K562 (cell line): Measurements from ENCODE around the gene CASD1. TPM values are rescaled to one million over a fixed set of nuclear protein-coding genes. Genes with fewer than 3 reads are reported as not detected.

Experiments used
- ATAC-seq: fragments of 200-7000 bp; cut with Tn5 transposase; 3 replicates; pipeline ENCODE4 v1.9.1; 2020; ENCODE audit warnings: moderate library complexity
- BruUV-seq: library from RNA; stranded (reverse); fragments of 400-500 nt; replicated peaks from 2 replicates; lab custom pipeline; 2021; lab: Mats Ljungman, UMichigan
- CTCF ChIA-PET: fragments of 300-600 bp; formaldehyde crosslinking; extraction: SDS; loops from one replicate; lab custom pipeline; 2021; ENCODE audit warnings: low intra/inter-chr PET ratio; lab: Yijun Ruan, JAX
- POLR2A ChIA-PET: fragments of 300-600, 350-650 bp; sonication (Branson Sonifier 250); formaldehyde crosslinking; extraction: SDS; loops from one replicate; lab custom pipeline; 2021; ENCODE audit warnings: antibody characterized with exemption, inconsistent platforms; lab: Yijun Ruan, JAX
- DNase-seq, 4 experiments: peaks; one replicate each; pipeline versions ENCODE4 v3.0.0 to v3.0.0-alpha.2; 2011 to 2018; ENCODE audit warnings: low spot score in 3 of 4, mixed read lengths in 3 of 4; ENCODE audit errors: extremely low read depth in 1 of 4
- FAIRE-seq: peaks from 2 replicates; lab custom pipeline; 2011; peaks lifted over from hg19 to GRCh38; lab: Jason Lieb, UNC
- H2AFZ ChIP-seq: 2 replicates; pipeline ENCODE4 v1.6.0; 2011; ENCODE audit warnings: low read depth, low read length, control low read depth, inconsistent platforms
- H3K27ac ChIP-seq: fragments of 200-600 bp; 3 replicates; pipeline ENCODE4 v1.8.0; 2011; ENCODE audit warnings: low read depth, mild to moderate bottlenecking, control low read depth, inconsistent platforms, low read length, moderate library complexity, mixed read lengths; ENCODE audit errors: extremely low read depth
- H3K27me3 ChIP-seq, 2 experiments: fragments of 300-600 bp in 1 of 2; 2 replicates in 1 of 2; 3 replicates in 1 of 2; pipeline versions ENCODE4 v1.6.0 to v1.8.0; 2011; ENCODE audit warnings: inconsistent platforms in 2 of 2, low read length in 2 of 2, mild to moderate bottlenecking in 1 of 2, mixed read lengths in 1 of 2, moderate library complexity in 1 of 2; ENCODE audit not compliant: control insufficient read depth in 2 of 2, insufficient read depth in 2 of 2
- H3K36me3 ChIP-seq: fragments of 300-600 bp; 3 replicates; pipeline ENCODE4 v1.8.0; 2011; ENCODE audit warnings: mild to moderate bottlenecking, low read length, inconsistent platforms; ENCODE audit not compliant: control insufficient read depth, insufficient read depth
- H3K4me1 ChIP-seq, 2 experiments: fragments of 200-600 bp in 1 of 2; replicated peaks in 1 of 2; 2 replicates in 1 of 2; 3 replicates in 1 of 2; pipeline versions ENCODE4 v1.5.1 to v1.8.0; 2011; ENCODE audit warnings: inconsistent platforms in 2 of 2, low read length in 2 of 2, mild to moderate bottlenecking in 1 of 2, mixed read lengths in 1 of 2, moderate library complexity in 1 of 2; ENCODE audit not compliant: control insufficient read depth in 2 of 2, insufficient read depth in 2 of 2
- H3K4me2 ChIP-seq: 2 replicates; pipeline ENCODE4 v1.6.1; 2011; ENCODE audit warnings: low read length, control low read depth, inconsistent platforms, mixed read lengths; ENCODE audit not compliant: insufficient read depth
- H3K4me3 ChIP-seq: fragments of 200-600 bp; sonication (generic), shearing (Covaris generic); 2 replicates; pipeline ENCODE4 v1.5.1; 2016; ENCODE audit warnings: control low read depth, inconsistent platforms
- H3K79me2 ChIP-seq: fragments of 200-600 bp; 3 replicates; pipeline ENCODE4 v1.8.0; 2011; ENCODE audit warnings: low read length, inconsistent platforms; ENCODE audit not compliant: control insufficient read depth, insufficient read depth
- H3K9ac ChIP-seq, 2 experiments: 2 replicates each; pipeline versions ENCODE4 v1.6.0 to v1.6.1; 2011; ENCODE audit warnings: low read depth in 2 of 2, low read length in 2 of 2, control low read depth in 1 of 2, inconsistent platforms in 1 of 2, mild to moderate bottlenecking in 1 of 2, mixed read lengths in 1 of 2; ENCODE audit not compliant: insufficient read depth in 1 of 2
- H3K9me1 ChIP-seq: one replicate; pipeline ENCODE4 v1.6.0; 2011; ENCODE audit warnings: inconsistent platforms, mild to moderate bottlenecking, low read length, moderate library complexity; ENCODE audit not compliant: control insufficient read depth, insufficient read depth
- H3K9me3 ChIP-seq: replicated peaks from 2 replicates; pipeline ENCODE4 v1.5.1; 2011; ENCODE audit warnings: low read depth, low read length, inconsistent platforms; ENCODE audit not compliant: control insufficient read depth, insufficient read depth
- H4K20me1 ChIP-seq: replicated peaks from 2 replicates; pipeline ENCODE4 v1.6.1; 2011; ENCODE audit warnings: low read length, inconsistent platforms, mixed read lengths; ENCODE audit not compliant: control insufficient read depth, insufficient read depth
- GTF2F1 ChIP-seq: IDR thresholded peaks from 2 replicates; pipeline ENCODE4 v1.6.1; 2011; ENCODE audit warnings: low read depth, low read length, improper control_type of control experiment
- HOMEZ ChIP-seq: fragments of 250-450 bp; sonication (Bioruptor Pico); IDR thresholded peaks from 2 replicates; pipeline ENCODE4 v1.4.0; 2020; ENCODE audit warnings: mild to moderate bottlenecking, moderate library complexity
- KLF1 ChIP-seq: fragments of 450-650 bp; IDR thresholded peaks from 2 replicates; pipeline ENCODE4 v1.6.1; 2016; ENCODE audit warnings: missing genetic modification characterization, missing compliant biosample characterization
- MBD1 ChIP-seq: fragments of 250-450 bp; sonication (Bioruptor Pico); IDR thresholded peaks from 2 replicates; pipeline ENCODE4 v1.8.0; 2022; ENCODE audit warnings: inconsistent platforms
- WHSC1 ChIP-seq: IDR thresholded peaks from one replicate; pipeline ENCODE4 v1.6.1; 2012; ENCODE audit warnings: low read length, control low read depth, inconsistent platforms
- ZNF175 ChIP-seq: fragments of 200-800 bp; sonication (Bioruptor generic); IDR thresholded peaks from 2 replicates; pipeline ENCODE4 v1.6.1; 2016; ENCODE audit warnings: low read depth, mild to moderate bottlenecking, missing genetic modification characterization, missing compliant biosample characterization
- ZNF764 ChIP-seq: fragments of 250-450 bp; sonication (Bioruptor Pico); IDR thresholded peaks from 2 replicates; pipeline ENCODE4 v1.4.0; 2020; ENCODE audit warnings: low read depth, mild to moderate bottlenecking, moderate library complexity
- WGBS: fragments of 100-300 bp; shearing (Covaris generic); methylation state at CpG from one replicate; pipeline ENCODE4 v1.1.6; 2016; ENCODE audit warnings: low coverage, mixed read lengths; ENCODE audit not compliant: insufficient coverage; ENCODE audit errors: missing lambda C conversion rate; 5-methylcytosine and 5-hydroxymethylcytosine counted together
- in situ Hi-C: fragments of 300-500 bp; cut with MboI; formaldehyde crosslinking; loops from 4 replicates; pipeline ENCODE4 v1.15.0; 2018; ENCODE audit warnings: inconsistent platforms, mixed read lengths
- intact Hi-C: fragments of 100-400 bp; cut with micrococcal nuclease; formaldehyde crosslinking; loops from 2 replicates; pipeline ENCODE4 v1.14.2; 2022
- polyA plus RNA-seq, 8 experiments: library from polyadenylated mRNA; depleted of rRNA in 4 of 8; stranded (reverse) in 5 of 8; unstranded in 3 of 8; fragments of >200 nt; fragmentation: Nextera tagmentation in 2 of 8; fragmentation: Illumina TruSeq in 1 of 8; extraction: Ambion mirVana in 2 of 8; extraction: Trizol in 1 of 8; gene quantifications; 2 replicates each; pipeline versions ENCODE4 v1.2.1 to v1.2.3, GENCODE V29; 2011 to 2014; ENCODE audit warnings: inconsistent platforms in 1 of 8, missing spikeins in 1 of 8
- total RNA-seq, 7 experiments: library from RNA; depleted of rRNA in 6 of 7; stranded (reverse); fragments of >200 nt in 6 of 7; fragmentation: Illumina TruSeq in 2 of 7; extraction: Trizol in 2 of 7; gene quantifications; 2 replicates each; pipeline versions ENCODE4 v1.2.1 to v1.2.3, GENCODE V29; 2011 to 2021; ENCODE audit warnings: low replicate concordance in 1 of 7
- TF ChIP-seq, protein P1 (sequence below): fragments of 200-600 bp; sonication (generic); IDR thresholded peaks from one replicate; pipeline ENCODE4 v1.6.1; 2012; ENCODE audit warnings: mild to moderate bottlenecking, low read depth, low read length, inconsistent platforms

CASD1 gene
- total and polyA plus RNA-seq, 9 of the 15 experiments (the other 6 are each of a cell fraction or from before 2014, with no cell fraction given), result 1.2 to 8.2 (median 4.8) TPM

- Histone ChIP-seq H3K27me3 (no peaks in the 10 kb centered on the region), H3K27ac (no peak overlapping the region), H3K4me3 (no peak overlapping the region), H3K9ac (no peak overlapping the region), H2AFZ (no peak overlapping the region), H3K9me1 (no peaks in the 10 kb centered on the region), H3K4me1 (no peaks in the 10 kb centered on the region), H3K9me3 (no peaks in the 10 kb centered on the region), H3K4me2 (no peak overlapping the region), H4K20me1 (no peaks in the 10 kb centered on the region), H3K36me3 (no peaks in the 10 kb centered on the region), H3K79me2 (no peaks in the 10 kb centered on the region)
- ChIA-PET CTCF (no interaction called here), POLR2A (interaction anchor here (0.9 kb wide), 1 partner anchor 23 kb away, joined by 4 read pairs; no protein-coding TSS in a partner anchor)
- in situ Hi-C loops (no loop called here), intact Hi-C loops (no loop called here)
- 2% methylated on average over 9 of the region's 9 CpGs for WGBS
- ATAC-seq (peak; percentile 66), FAIRE-seq (no peak), DNase-seq (peak in 1 of 4 experiments; percentile 14)
- no TSS peak for BruUV-seq
- TF ChIP-seq WHSC1 (no peak), MBD1 (CRISPR knock-in tag) (no peak), ZNF175 (no peak), GTF2F1 (no peak), ZNF764 (CRISPR knock-in tag) (no peak), HOMEZ (no peak), KLF1 (no peak)
- TF ChIP-seq, protein P1, sequence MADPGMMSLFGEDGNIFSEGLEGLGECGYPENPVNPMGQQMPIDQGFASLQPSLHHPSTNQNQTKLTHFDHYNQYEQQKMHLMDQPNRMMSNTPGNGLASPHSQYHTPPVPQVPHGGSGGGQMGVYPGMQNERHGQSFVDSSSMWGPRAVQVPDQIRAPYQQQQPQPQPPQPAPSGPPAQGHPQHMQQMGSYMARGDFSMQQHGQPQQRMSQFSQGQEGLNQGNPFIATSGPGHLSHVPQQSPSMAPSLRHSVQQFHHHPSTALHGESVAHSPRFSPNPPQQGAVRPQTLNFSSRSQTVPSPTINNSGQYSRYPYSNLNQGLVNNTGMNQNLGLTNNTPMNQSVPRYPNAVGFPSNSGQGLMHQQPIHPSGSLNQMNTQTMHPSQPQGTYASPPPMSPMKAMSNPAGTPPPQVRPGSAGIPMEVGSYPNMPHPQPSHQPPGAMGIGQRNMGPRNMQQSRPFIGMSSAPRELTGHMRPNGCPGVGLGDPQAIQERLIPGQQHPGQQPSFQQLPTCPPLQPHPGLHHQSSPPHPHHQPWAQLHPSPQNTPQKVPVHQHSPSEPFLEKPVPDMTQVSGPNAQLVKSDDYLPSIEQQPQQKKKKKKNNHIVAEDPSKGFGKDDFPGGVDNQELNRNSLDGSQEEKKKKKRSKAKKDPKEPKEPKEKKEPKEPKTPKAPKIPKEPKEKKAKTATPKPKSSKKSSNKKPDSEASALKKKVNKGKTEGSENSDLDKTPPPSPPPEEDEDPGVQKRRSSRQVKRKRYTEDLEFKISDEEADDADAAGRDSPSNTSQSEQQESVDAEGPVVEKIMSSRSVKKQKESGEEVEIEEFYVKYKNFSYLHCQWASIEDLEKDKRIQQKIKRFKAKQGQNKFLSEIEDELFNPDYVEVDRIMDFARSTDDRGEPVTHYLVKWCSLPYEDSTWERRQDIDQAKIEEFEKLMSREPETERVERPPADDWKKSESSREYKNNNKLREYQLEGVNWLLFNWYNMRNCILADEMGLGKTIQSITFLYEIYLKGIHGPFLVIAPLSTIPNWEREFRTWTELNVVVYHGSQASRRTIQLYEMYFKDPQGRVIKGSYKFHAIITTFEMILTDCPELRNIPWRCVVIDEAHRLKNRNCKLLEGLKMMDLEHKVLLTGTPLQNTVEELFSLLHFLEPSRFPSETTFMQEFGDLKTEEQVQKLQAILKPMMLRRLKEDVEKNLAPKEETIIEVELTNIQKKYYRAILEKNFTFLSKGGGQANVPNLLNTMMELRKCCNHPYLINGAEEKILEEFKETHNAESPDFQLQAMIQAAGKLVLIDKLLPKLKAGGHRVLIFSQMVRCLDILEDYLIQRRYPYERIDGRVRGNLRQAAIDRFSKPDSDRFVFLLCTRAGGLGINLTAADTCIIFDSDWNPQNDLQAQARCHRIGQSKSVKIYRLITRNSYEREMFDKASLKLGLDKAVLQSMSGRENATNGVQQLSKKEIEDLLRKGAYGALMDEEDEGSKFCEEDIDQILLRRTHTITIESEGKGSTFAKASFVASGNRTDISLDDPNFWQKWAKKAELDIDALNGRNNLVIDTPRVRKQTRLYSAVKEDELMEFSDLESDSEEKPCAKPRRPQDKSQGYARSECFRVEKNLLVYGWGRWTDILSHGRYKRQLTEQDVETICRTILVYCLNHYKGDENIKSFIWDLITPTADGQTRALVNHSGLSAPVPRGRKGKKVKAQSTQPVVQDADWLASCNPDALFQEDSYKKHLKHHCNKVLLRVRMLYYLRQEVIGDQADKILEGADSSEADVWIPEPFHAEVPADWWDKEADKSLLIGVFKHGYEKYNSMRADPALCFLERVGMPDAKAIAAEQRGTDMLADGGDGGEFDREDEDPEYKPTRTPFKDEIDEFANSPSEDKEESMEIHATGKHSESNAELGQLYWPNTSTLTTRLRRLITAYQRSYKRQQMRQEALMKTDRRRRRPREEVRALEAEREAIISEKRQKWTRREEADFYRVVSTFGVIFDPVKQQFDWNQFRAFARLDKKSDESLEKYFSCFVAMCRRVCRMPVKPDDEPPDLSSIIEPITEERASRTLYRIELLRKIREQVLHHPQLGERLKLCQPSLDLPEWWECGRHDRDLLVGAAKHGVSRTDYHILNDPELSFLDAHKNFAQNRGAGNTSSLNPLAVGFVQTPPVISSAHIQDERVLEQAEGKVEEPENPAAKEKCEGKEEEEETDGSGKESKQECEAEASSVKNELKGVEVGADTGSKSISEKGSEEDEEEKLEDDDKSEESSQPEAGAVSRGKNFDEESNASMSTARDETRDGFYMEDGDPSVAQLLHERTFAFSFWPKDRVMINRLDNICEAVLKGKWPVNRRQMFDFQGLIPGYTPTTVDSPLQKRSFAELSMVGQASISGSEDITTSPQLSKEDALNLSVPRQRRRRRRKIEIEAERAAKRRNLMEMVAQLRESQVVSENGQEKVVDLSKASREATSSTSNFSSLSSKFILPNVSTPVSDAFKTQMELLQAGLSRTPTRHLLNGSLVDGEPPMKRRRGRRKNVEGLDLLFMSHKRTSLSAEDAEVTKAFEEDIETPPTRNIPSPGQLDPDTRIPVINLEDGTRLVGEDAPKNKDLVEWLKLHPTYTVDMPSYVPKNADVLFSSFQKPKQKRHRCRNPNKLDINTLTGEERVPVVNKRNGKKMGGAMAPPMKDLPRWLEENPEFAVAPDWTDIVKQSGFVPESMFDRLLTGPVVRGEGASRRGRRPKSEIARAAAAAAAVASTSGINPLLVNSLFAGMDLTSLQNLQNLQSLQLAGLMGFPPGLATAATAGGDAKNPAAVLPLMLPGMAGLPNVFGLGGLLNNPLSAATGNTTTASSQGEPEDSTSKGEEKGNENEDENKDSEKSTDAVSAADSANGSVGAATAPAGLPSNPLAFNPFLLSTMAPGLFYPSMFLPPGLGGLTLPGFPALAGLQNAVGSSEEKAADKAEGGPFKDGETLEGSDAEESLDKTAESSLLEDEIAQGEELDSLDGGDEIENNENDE, result no peak
Measured at GRCh38 chr7:94482796-94483195, 26.8 kb upstream of the CASD1 start.
